CD4-positive, alpha-beta T cell treated with Interleukin-6 for 4 hours (primary cell): Measurements from ENCODE around the gene ZNF132.
"Not testable (repeated sequence)": the region's sequence is repeated elsewhere in the genome, so short reads cannot be mapped to it uniquely, and the experiment has no call there.

ENCODE experiments used
- DNase-seq: peaks from one replicate; pipeline ENCODE4 v3.0.0-alpha.2; 2020; ENCODE audit warnings: mixed read lengths

The ZNF132 gene

DNA sequence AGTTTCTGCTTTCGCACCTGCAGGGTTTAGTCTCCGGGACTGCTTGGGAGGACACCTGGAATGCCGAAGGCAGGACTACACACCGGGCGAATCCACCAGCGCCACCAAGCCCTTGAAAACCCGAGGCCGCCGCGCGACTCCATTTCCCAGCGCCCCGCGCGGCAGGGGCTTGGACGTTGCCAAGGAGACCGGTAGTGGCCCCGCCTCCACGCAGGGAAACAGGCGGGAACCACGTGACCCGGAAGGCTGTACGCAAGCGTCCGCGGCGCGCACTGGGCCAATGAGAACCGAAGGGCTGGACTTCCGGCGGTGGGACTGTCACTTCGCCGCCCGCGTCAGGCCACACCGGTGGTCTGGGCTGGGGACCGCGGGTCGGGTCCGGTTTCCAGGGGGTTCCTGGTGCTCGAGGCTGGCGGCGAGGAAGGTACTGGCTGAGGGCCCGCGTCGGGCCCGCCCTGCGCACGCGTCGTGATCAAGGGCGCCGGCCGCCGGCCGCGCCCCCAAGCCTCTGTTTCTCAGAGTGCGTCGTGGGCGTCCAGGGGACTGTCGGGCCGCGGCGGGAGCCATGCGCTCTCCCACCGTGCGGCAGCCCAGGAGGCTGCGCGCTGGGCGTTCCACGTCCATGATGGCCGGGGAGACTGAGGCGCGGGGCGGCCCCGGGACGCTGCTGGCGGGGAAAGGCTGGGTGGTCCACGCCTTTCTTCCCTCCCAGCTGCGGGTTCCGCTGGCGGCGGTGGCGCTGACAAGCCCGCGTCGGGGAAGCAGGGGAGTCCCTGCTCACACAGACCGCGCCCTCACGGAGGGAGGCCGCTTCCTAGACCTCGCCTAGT, 27.0 kb upstream of the ZNF132 start, which contains the start of gene ZNF324:
Gene ZNF324 (plus strand): TSS at position 321 of the 830 bp plus-strand sequence. CDS start 2,106 bp downstream, outside the sequence.
- peak; percentile 98 for DNase-seq

DNA sequence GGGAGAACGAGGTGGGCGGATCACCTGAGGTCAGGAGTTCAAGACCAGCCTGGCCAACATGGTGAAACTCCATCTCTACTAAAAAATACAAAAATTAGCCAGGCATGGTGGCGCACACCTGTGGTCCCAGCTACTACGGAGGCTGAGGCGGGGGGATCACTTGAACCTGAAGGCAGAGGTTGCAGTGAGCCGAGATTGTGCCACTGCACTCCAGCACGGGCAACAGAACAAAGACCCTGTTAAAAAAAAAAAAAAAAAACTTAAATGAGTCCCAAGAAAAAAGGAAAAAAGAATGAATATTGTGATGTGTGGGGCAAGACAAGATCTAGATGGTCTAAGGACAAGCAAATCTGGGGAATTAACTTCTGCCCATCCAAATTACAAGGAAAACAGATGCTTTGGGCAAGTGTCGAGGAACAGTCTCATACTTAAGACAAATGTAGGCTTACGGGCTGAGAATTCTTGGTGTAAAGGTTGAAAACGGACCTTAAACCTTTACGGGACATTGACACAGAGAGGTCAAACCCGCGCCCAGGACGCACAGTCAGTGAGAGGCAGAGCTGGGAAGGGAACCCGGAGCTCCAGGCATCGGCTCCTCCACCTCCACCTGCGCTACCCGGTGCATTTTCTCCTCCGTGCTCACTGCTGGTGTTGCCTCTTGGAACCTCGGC, 26.3 kb upstream of the ZNF132 start:
- DNase-seq = no peak

DNA sequence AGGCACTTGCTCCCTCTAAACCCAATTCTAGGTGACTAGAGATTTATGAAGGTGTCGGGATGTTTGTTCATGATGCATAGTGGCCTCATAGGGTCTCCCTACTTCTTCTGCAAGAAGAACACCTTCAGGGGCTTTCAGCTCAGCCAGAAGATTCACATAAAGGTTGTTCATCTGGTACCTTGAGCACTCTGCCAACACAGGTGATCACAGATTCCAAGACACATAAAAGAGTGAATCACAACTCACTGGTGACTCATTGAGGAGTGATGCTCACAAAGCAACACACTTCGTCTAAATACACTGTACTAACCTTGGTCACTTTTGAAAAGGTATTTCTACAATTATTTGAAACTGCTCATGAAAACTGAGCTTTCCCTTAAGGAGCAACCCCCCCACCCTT, 20.1 kb upstream of the ZNF132 start:
- DNase-seq = no peak

DNA sequence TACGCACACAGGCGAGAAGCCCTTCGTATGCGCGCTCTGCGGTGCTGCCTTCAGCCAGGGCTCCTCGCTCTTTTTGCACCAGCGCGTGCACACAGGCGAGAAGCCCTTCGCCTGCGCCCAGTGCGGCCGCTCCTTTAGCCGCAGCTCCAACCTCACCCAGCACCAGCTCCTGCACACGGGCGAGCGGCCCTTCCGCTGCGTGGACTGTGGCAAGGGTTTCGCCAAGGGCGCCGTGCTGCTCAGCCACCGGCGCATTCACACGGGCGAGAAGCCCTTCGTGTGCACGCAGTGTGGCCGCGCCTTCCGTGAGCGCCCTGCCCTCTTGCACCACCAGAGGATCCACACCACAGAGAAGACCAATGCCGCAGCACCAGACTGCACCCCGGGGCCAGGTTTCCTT, 16.2 kb upstream of the ZNF132 start:
- no peak for DNase-seq

DNA sequence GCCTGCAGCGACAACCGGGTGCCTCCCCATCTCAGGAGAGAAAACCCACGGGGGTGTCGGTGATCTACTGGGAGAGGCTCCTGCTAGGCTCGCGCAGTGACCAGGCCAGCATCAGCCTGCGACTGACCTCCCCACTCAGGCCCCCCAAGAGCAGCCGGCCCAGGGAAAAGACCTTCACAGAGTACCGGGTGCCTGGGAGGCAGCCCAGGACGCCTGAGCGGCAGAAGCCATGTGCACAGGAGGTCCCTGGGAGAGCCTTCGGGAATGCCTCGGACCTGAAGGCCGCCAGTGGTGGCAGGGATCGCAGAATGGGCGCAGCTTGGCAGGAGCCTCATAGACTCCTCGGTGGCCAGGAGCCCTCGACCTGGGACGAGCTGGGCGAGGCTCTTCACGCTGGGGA, 15.4 kb upstream of the ZNF132 start:
- no peak for DNase-seq

DNA sequence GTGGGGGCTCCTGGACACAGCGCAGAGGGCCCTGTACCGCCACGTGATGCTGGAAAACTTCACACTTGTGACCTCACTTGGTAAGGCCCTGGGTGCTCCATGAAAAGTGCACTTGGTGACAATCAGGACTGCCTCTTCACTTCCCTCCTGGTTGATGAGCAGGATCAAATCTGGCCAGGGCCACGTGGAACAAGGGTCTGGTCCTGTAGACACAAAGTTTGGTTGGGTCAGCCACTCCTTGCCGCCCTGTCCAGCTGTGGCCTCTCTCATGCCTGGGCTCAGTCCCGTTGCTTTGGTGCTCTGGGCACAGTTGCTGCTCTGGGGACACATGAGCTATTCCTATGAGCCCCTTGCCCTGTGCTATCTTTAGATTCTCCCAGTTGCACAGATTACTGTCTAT, 13.8 kb upstream of the ZNF132 start:
- DNase-seq = no peak

DNA sequence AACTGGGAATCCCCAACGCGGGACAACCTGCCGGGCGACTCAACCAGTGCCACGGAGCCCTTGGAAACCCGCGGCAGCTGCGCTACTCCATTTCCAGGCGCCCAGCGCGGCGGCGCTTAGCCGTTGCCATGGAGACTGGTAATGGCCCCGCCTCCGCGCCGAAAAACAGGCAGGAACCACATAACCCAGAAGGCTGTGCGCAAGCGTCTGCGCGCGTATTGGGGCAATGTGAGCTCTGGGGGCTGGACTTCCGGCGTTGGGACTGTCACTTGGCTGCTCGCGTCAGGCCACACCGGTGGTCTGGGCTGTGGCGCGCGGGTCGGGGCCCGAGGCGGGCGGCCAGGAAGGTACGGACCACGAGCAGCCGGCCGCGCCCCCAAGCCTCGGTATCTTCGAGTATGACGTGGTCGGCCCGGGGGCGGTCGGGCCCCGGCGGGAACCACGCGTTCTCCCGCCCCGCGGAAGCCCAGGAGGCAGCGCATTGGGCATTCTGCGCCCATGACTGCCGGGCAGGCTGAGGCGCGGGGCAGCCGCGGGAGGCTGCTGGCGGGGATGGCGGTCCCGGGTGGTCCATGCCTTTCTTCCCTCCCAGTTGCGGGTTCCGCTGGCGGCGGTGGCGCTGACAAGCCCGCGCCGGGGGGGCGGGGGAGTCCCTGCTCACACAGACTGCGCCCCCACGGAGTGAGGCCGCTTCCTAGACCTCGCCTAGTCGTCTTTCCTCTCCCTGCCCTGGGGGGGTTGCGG, 11.6 kb upstream of the ZNF132 start, which contains the start of gene ZNF324B:
Gene ZNF324B (plus strand): TSS at position 265 of the 744 bp plus-strand sequence. CDS start 2,080 bp downstream, outside the sequence.
- peak; percentile 98 for DNase-seq

DNA sequence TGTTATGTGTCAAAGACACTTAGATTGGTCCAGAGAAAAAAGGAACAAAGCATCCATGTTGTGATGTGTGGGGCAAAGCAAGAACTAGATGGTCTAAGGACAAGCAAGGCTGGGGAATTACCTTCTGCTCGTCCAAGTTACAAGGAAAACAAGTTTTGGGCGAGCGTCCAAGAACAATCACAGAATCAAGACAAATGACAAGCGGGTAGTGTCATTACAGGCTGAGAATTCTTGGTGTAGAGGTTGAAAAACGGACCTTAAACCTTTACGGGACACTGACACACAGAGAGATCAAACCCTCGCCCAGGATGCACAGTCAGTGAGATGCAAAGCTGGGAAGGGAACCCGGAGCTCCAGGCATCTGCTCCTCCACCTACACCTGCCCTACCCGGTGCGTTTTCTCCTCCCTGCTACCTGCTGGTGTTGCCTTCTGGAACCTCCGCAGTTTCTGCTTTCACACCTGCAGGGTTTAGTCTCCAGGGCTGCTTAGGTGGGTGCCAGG, 11.0 kb upstream of the ZNF132 start:
- no peak for DNase-seq

DNA sequence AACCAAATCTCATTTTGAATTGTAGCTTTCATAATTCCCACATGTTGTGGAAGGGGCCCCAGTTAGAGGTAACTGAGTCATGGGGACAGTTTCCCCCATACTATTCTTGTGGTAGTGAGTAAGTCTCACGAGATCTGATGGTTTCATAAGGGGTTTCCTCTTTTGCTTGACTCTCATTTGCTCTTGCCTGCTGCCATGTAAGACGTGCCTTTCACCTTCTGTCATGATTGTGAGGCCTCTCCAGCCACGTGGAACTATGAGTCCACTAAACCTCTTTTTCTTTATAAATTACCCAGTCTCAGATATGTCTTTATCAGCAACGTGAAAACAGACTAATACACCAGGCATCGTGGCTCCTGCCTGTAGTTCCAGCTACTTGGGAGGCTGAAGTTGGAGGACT, 10.0 kb upstream of the ZNF132 start:
- not testable (repeated sequence) for DNase-seq

DNA sequence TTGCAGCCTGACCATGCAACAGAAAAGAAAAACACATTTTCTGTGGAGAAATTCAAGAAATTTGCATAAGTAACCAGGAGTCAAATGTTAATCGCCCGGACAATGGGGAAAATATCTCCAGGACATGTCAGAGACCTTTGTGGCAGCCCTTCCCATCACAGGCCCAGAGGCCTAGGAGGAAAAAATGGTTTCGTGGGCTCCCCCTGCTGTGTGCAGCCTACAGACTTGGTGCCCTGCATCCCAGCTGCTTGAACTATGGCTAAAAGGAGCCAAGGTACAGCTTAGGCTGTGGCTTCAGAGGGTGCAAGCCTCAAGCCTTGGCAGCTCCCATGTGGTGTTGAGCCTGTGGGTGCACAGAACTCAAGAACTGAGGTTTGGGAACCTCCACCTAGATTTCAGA, 8.9 kb upstream of the ZNF132 start:
- DNase-seq = not testable (repeated sequence)

DNA sequence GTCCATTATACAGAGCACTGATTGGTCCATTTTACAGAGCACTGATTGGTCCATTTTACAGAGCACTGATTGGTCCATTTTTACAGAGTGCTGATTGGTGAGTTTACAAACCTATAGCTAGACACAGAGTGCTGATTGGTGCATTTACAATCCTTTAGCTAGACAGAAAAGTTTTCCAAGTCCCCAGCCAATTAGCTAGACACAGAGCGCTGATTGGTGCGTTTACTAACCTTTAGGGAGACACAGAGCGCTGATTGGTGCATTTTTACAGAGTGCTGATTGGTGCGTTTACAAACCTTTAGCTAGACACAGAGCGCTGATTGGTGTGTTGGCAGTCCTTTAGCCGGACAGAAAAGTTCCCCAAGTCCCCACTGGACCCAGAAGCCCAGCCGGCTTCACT, 3.0 kb upstream of the ZNF132 start:
- DNase-seq = not testable (repeated sequence)

DNA sequence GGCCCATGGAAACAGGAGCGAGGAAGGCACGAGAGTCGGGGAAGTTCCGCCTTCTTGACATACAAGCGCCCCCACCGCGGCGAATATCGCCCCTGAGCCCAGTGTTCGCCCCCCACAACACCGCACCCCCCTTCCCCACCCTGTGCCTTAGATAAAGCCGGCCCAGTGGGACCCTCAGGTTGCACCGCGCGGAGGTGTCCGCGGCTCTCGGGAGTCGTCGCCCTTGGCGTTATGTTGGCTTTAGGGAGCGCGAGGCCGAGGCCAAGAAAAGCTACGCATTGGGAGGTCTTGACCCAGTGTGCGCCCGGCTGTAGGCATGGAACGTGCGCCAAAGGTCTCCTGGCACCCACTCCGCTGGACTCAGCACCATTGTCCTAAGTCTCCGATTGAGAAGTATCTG, 603 bp upstream of the ZNF132 start:
- no peak for DNase-seq

DNA sequence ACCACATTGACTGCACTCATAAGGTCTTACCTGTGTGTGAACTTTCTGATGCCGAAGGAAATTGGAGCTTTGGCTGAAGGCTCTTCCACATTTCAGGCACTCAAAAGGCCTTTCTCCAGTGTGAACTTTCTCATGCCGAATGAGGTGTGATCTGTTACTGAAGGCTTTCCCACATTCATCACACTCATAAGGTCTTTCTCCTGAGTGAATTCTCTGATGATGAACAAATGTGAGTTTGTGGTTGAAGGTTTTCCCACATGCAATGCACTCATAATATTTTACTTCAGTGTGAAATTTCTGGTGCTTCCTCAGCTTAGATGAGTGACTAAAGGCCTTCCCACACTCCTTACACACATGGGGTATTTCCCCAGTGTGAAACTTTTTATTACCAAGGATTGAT, 5.7 kb downstream of the ZNF132 start:
- no peak for DNase-seq

DNA sequence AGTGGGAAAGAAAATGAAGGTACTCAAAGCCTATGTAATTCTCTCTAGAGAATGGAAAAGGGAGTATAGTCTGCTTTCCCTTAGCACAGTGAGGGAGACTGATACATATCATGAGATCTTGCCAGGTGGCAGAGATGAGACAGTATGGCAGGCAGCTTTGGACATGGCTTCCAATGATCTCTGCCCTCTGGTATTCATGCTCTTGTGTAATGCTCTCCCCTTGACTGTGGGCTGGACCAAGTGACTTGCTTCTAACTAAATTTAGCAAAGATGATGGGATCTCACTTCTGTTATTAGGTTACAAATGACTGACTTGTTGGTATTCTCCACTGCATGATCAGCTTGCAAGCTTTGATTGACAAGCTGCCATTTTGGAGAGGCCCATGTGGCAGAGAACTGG, 10.2 kb downstream of the ZNF132 start:
- DNase-seq = no peak

DNA sequence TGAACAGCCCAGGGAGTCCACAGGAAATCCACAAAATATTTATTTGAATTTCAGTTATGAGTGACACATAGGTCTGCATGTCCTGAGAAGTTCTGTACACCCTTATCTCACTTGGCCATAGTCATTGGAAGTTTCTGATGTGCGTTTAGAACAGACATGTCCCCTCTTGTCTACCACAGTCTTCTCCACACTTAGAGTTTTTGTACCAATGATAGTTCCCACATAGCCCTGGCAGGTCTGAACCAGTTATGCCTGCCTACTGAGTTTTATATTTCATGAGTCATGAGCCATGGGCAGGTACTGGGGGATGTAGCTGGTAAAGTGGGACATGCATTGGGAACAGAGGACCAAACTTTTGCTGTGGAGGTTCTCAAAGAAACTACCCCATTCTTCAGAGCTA, 11.3 kb downstream of the ZNF132 start:
- no peak for DNase-seq

DNA sequence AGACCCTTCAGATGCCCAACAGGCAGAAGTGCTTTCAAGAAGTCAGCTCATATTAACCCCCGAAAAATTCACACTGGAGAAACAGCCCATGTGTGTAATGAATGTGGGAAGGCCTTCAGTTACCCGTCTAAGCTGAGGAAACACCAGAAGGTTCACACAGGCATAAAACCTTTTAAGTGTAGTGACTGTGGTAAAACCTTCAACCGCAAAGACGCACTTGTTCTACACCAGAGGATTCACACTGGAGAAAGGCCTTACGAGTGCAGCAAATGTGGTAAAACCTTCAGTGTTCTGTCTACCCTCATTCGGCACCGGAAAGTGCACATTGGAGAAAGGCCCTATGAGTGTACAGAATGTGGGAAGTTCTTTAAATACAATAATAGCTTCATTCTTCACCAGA, 22.9 kb downstream of the ZNF132 start:
- DNase-seq = no peak

DNA sequence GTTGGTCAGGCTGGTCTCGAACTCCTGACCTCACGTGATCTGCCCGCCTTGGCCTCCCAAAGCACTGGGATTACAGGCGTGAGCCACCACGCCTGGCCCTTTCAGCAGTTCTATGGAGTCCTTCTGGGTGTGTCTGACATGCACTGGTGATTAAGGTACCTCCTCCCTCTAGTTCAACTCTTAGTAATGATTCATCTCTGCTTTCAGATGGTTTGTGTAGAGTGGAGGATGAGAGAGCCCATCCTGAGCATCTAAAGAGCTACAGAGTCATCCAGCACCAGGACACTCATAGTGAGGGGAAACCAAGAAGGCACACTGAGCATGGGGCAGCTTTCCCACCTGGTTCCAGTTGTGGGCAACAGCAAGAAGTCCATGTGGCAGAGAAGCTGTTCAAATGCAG, 23.3 kb downstream of the ZNF132 start:
- no peak for DNase-seq

DNA sequence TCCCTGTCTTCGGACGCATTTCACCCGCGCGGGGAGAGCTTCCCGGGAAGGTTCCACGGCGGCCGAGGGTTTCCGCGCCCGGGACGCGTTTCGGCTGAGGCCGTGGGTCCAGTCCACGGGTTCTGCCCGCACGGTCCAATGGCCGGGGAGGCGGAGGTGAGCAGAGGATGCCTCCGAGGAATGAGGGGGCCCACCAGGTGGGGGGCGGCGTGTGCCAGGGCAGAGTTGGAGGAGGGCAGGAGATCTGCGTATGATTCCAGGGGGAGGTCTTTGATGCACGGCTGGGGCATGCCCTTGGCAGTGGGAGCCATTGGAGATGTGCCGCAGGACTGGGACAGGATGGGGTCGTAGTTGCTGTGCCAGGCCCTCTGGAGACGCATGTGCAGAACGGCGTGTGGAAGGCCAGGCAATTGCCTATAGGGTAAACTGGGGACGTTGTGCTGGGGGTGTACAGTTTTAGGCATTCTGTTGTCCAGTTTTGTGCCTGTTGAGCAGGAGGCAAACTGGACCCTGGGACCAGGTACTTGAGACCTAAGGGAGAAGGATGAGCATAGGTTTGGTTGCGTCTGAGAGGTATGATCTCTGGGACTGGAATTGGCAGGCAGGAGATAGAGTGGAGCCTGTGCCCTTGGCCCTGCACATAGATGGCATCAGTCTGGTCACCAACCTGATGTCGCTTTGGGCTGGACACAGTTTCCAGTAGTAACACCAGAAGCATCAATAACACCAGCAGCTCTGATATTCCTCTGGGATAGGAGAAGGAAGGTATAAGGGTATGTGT, 30.8 kb downstream of the ZNF132 start:
- DNase-seq = no peak

DNA sequence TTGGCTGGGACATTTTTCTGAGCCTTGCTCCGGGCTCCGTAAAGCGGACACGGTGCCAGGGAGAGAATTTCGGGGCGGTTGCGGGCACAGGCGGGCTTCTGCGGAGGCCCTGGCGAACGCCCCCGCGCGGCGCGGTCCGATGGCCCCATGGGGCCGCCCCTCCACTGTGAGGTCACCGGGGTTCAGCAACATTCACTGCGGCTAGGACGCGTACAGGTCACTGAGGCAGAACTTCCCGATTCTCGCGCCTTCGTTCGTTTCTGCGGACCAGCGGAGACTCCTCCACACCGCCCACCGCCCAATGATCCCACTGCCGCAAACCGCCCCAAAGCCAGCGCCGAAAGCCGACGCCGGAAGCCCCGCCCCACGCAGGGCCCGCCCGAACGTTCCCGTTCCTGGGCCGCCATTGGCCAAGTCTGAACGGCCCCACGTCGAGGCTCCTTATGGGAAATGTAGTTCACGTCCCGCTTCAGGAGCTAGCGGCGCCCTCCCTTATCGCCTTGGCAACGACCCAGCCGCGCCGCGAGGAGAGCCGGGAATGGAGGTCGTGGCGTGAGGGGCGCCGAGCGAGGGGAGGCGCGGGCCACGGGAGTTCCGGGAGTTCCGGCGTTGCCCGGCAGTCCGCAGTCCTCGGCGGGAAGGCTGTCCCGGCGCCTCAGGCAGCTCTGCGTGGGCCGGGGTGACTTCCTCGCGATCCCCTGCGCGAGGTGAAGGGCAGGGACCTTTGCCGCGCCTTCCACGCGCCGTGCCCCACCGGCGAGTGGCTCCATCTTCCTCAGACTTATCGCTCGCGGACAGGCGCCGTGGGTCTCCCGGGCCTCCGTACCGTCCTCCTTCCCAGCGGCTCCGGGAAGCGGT, 31.6 kb downstream of the ZNF132 start, which contains the start of gene ZNF584:
Gene ZNF584 (plus strand): TSS at position 498 of the 858 bp plus-strand sequence. CDS start 499 bp downstream, outside the sequence.
- peak; percentile 95 for DNase-seq

DNA sequence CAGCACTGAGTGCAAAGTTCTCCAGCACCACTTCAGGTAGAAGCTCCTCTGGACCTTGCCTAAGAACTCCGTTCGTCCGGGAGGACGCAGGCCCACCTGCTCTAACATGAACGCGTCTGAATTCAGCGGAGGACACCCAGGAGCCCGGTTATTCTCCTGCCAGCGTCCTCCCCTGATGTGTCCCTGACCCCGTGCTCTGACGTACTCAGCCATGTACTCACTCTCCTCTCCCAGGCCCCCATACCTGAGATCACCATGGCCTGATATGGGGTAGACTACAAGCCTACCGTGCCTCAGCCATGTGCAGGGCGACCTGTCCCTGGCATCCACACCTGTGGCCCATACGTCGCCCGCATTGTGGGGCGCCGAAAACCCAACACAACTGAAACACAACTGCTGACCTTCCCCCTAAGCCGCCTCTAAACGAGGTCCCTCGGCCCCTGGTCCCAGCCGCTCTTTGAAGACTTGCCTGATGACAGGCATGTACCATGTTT, 32.2 kb downstream of the ZNF132 start:
- DNase-seq = no peak
